Activated T-helper 17 cell treated with anti-CD3 and anti-CD28 coated beads, Interleukin-2, amount 50 U/mL, for 72 hours (primary cell): ENCODE results near the gene LCN1. TPM values are rescaled to one million over a fixed set of nuclear protein-coding genes. Genes with fewer than 3 reads are reported as not detected.

Source experiments
- ATAC-seq: fragments of 150-1000 bp; cut with Tn5 transposase; replicated peaks from 2 replicates; pipeline ENCODE4 v1.10.0; 2021; ENCODE audit warnings: mild to moderate bottlenecking, moderate library complexity
- H3K27ac Mint-ChIP-seq: one replicate; pipeline ENCODE4 v1.8.0; 2022; ENCODE audit warnings: mixed read lengths
- H3K27me3 Mint-ChIP-seq: one replicate; pipeline ENCODE4 v1.8.0; 2022; ENCODE audit warnings: mixed read lengths
- H3K36me3 Mint-ChIP-seq: one replicate; pipeline ENCODE4 v1.8.0; 2022; ENCODE audit warnings: low read depth, mild to moderate bottlenecking, mixed read lengths
- H3K4me1 Mint-ChIP-seq: one replicate; pipeline ENCODE4 v1.8.0; 2022; ENCODE audit warnings: mixed read lengths
- H3K4me3 Mint-ChIP-seq: one replicate; pipeline ENCODE4 v1.8.0; 2022; ENCODE audit warnings: mild to moderate bottlenecking, mixed read lengths
- H3K9me3 Mint-ChIP-seq: one replicate; pipeline ENCODE4 v1.8.0; 2022; ENCODE audit warnings: mixed read lengths
- total RNA-seq, 2 donors: library from RNA; stranded (reverse); gene quantifications; one replicate each; pipeline ENCODE4 v1.2.3, GENCODE V29; 2022

LCN1 gene
- total RNA-seq, 2 donors from 2014 or later = not detected

DNA sequence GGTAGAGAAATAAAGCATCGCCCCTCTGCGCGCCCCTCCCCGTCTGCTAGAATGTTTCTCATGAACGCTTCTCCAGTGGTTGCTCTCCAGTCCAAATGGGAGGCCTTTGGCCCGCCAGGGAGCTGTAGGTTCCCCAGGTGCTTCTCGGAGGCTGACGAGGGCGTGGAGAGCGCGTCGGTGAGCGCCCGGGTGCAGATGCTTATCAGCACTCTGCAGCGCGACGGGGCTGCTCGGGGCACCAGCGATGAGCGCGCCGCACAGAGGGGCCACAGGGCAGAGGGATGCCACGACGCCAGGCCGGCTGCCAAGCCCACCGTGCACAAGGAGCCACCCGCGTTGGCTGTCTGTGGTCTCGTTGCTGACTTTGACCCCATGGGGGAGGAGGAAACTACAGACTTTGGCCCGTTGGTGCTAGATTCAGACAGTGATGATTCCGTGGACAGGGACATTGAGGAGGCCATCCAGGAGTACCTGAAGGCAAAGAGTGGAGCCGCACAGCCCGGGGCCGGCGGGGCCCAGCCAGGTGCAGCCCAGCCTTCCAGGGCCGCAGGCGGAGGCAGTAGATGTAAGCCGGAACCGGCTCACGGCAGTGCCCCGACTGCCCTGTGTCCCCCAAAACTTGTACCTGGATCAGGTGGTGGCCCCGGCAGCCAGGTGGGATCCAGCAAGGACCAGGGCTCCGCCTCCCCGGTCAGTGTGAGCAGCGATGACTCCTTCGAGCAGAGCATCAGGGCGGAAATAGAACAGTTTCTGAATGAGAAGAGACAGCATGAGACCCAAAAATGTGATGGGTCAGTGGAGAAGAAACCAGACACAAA is 36.6 kb upstream of the LCN1 start:
- no peak overlapping the region for H3K27ac Mint-ChIP-seq
- H3K36me3 Mint-ChIP-seq = peaks cover 6% of the 10 kb centered on the region
- H3K9me3 Mint-ChIP-seq = no peaks in the 10 kb centered on the region
- H3K27me3 Mint-ChIP-seq = no peaks in the 10 kb centered on the region
- H3K4me1 Mint-ChIP-seq = no peaks in the 10 kb centered on the region
- ATAC-seq = no peak
- H3K4me3 Mint-ChIP-seq = no peak overlapping the region

DNA sequence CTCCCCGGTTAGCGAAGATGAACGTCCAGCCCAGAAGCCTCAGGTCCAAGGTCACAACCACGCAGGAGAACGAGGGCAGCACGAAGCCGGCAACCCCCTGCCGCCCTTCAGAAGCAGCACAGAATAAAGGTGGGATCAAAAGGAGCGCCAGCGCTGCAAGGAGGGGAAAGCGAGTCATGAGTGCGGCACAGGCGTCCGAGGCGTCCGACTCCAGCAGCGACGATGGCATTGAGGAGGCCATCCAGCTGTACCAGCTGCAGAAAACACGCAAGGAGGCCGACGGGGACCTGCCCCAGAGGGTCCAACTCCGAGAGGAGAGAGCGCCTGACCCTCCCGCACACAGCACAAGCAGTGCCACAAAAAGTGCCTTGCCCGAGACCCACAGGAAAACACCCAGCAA is 35.9 kb upstream of the LCN1 start:
- H3K27ac Mint-ChIP-seq = no peak overlapping the region
- no peaks in the 10 kb centered on the region for H3K4me1 Mint-ChIP-seq
- H3K36me3 Mint-ChIP-seq = peaks cover 6% of the 10 kb centered on the region
- ATAC-seq = no peak
- no peaks in the 10 kb centered on the region for H3K27me3 Mint-ChIP-seq
- no peak overlapping the region for H3K4me3 Mint-ChIP-seq
- no peaks in the 10 kb centered on the region for H3K9me3 Mint-ChIP-seq

DNA sequence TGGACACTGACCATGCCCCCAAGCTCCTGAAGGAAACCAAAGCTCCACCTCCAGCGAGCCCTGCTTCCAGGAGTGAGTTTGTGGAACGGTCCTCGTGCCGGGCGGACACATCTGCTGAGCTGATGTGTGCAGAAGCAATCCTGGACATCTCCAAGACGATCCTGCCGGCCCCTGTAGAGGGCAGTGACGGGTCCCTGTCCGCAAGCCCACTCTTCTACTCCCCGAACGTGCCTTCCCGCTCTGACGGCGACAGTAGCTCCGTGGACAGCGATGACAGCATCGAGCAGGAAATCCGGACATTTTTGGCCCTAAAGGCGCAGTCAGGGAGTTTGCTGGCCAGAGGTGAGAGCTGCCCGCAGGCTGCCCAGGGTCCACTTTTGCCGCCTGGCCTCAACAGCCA is 35.4 kb upstream of the LCN1 start:
- H3K9me3 Mint-ChIP-seq = no peaks in the 10 kb centered on the region
- no peaks in the 10 kb centered on the region for H3K27me3 Mint-ChIP-seq
- no peaks in the 10 kb centered on the region for H3K4me1 Mint-ChIP-seq
- H3K27ac Mint-ChIP-seq = no peak overlapping the region
- ATAC-seq = no peak
- H3K4me3 Mint-ChIP-seq = no peak overlapping the region
- H3K36me3 Mint-ChIP-seq = peaks cover 6% of the 10 kb centered on the region

DNA sequence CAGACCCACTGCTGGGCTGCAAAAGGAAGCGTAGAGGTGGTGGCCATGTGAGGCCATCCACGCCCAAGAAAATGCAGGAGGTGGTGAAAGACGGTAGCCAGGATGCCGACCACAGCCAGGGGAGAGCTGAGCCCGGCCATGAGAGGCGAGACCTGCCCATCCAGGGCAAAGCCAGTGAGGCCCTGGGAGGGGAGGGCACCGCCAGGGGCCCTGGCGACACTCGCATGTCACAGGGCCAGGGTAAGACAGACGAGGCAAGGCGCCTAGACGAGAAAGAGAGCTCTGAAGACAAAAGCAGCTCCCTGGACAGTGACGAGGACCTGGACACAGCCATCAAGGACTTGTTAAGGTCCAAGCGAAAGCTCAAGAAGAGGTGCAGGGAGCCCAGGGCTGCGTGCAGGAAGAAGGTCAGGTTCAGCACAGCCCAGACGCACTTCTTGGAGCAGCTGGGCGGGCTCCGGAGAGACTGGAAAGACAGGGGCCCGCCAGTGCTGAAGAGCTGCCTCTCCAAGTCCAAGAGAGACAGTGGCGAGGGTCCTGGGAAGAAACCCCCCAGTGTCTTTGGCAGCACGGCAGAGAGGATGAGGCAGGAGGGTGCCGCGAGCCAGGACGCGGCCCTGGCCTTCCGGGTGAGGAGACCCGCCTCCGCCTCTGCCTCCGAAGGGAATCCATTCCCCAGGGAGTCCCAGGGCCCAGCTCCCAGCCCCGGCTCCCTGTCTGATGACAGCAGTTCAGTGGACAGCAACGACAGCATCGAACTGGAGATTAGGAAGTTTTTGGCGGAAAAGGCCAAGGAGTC is 34.8 kb upstream of the LCN1 start:
- Mint-ChIP-seq H3K27ac (no peak overlapping the region), H3K4me3 (no peak overlapping the region), H3K36me3 (peaks cover 6% of the 10 kb centered on the region), H3K4me1 (no peaks in the 10 kb centered on the region), H3K27me3 (no peaks in the 10 kb centered on the region), H3K9me3 (no peaks in the 10 kb centered on the region)
- ATAC-seq = no peak

DNA sequence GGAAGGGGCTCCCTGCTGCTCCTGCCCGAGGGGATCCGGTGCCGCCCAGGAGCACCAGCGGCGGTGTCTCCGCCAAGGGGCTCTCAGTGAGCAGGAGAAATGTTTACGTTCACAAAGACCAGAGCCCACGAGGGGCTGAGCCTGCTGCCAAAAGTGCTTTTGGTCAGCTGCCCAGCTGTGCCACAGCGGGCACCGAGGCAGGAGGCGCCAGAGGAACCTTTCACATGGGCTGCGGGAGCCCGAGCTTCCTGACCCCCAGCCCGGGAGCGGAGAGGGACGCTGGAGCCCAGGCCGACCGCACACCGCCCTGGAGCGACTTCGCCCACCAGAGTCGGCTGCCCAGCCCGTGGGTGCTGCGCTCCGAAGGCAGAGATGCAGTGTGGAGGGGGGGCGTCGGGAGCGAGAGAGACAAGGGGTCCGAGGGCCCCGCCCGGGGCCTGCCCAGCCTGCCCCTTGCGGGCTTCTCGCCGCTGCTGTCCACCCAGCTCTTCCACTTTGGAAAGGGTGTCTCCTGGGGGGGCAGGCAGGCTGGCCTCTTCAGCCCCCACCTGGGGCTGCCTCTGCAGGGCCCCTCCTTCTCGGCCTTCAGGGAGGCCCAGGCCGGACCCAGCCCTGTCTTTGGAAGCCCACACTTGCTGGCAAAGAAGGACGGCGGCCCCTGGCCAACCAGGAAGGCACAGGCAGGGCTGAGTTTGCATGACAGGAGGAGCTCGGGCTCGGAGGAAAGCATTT is 33.8 kb upstream of the LCN1 start:
- Mint-ChIP-seq H3K27me3 (no peaks in the 10 kb centered on the region), H3K36me3 (peaks cover 6% of the 10 kb centered on the region), H3K9me3 (no peaks in the 10 kb centered on the region), H3K27ac (no peak overlapping the region), H3K4me3 (no peak overlapping the region), H3K4me1 (no peaks in the 10 kb centered on the region)
- no peak for ATAC-seq

DNA sequence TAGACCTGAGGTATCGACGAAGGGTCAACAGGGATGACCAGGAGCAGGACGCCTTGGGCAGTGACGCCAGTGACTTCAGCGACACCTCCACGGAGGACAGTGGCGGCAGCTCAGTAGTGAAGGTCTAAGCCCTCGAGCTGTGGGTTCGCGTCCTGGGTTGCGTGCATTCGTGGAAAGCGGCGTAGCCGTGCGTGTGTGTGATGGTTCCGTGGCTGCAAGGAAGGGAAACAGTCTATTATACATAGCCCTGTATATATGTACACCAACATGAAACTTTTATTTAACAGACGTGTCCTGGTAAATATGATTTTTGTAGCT is 33.3 kb upstream of the LCN1 start:
- Mint-ChIP-seq H3K4me1 (no peaks in the 10 kb centered on the region), H3K27me3 (no peaks in the 10 kb centered on the region), H3K36me3 (peaks cover 6% of the 10 kb centered on the region), H3K9me3 (no peaks in the 10 kb centered on the region), H3K4me3 (no peak overlapping the region), H3K27ac (no peak overlapping the region)
- no peak for ATAC-seq

DNA sequence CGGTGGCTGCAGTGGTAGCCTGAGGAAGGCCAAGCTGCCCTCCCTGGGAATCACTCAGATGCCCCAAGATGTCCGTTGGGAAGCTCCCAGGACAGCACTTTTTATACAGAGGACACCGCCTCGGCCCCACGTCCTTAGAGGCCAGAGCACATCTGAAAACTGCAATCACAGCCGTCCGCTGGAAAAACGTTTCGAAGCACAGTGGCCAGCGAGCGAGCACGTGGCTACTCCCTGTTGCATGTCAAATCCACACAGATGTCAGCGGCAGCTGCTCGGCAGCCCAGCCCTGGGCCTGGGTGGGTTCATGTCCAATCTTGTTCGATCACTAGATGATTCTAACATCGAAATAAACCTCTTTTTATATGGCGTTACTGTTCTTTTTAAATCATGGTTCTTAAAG is 32.7 kb upstream of the LCN1 start:
- H3K27me3 Mint-ChIP-seq = no peaks in the 10 kb centered on the region
- no peak for ATAC-seq
- no peaks in the 10 kb centered on the region for H3K4me1 Mint-ChIP-seq
- H3K4me3 Mint-ChIP-seq = no peak overlapping the region
- no peaks in the 10 kb centered on the region for H3K9me3 Mint-ChIP-seq
- H3K36me3 Mint-ChIP-seq = peaks cover 6% of the 10 kb centered on the region
- no peak overlapping the region for H3K27ac Mint-ChIP-seq

DNA sequence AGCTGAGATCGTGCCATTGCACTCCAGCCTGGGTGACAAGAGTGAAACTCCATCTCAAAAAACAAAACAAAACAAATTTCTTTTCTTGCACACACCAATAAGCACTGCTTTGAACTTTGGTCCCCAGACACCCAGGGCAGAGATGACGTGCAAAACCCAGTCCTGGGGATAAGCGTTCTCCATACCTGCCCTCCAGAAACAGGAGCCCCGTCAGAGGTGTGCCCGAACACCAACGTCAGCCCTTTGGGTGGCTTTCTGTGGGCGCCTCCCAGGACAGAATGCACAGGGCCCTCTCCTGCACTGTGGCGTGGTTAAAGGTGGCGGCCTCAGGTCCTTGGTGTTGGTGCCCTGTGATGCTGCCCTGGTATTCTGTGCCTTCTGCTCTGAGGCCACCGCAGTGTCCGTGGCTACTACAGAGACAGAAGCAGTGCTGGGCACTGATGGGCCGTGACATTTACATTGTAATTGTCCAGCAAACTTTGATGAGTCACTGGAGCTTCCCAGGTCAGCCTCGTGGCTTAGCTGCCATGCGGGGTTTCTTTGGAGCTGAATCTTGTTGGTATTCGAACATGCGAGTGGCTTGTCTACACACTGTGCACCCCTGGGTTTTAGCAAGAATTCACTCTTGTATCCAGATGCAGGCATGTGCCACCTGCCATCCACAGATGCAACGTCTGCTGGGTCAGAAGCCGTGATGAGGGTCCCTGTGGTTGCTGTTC is 31.9 kb upstream of the LCN1 start:
- Mint-ChIP-seq H3K4me1 (no peaks in the 10 kb centered on the region), H3K27me3 (no peaks in the 10 kb centered on the region), H3K27ac (no peak overlapping the region), H3K36me3 (peaks cover 6% of the 10 kb centered on the region), H3K9me3 (no peaks in the 10 kb centered on the region), H3K4me3 (no peak overlapping the region)
- ATAC-seq = no peak

DNA sequence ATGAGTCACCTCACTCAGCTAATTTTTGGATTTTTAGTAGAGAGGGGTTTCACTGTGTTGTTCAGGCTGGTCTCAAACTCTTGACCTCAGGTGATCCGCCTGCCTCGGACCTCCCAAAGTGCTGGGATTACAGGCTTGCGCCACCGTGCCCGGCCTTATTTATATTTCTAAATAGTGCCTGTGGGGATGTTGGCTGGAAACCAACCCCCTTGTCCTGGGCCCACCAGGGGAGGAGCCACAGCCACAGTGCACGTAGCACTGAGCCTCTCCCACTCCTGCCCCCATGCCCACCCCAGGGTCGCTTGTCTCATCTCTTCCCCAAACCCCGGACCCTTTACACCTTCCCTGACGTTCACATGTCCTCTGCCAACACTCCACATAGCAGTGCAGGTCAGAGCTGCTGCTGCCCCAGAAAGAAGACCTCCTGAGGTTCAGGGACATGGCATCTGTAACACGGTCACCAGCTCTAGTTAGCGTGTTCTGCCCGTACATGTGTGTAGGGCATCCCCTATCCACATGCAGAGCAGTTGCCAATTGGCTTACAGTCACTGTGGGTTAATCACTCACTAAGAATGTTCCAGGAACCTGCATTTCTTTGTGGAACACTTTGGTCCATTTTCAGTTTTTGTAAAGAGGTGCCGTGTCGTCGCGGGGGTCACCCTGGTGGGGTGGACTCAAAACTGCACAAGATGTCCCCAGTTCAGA is 30.9 kb upstream of the LCN1 start:
- no peak overlapping the region for H3K27ac Mint-ChIP-seq
- H3K4me3 Mint-ChIP-seq = no peak overlapping the region
- H3K9me3 Mint-ChIP-seq = no peaks in the 10 kb centered on the region
- no peak for ATAC-seq
- H3K36me3 Mint-ChIP-seq = peaks cover 2% of the 10 kb centered on the region
- H3K4me1 Mint-ChIP-seq = no peaks in the 10 kb centered on the region
- H3K27me3 Mint-ChIP-seq = peaks cover 5% of the 10 kb centered on the region

DNA sequence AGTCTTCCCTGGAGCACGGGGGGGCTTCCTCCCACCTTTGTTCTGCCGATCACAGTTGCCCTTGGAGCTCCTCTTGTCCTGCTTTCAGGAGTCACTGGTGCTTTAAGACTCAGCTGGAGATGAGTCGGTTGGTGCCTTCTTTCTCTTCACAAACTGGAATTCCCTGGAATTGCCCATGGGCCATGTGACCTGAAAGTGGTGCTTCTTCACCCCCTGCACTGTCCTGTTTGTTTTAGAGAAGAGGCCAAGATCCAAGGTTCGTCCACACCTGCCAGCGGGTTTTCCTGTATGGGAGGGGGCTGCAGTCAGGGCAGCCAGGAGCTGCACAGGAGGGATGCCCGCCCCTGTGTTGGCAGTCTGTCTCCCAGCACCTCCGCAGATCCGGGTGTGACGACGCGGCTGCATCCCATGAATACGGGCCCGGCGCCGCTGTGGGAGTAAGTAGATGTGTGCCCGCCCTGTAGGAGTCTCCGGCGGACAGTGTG is 30.2 kb upstream of the LCN1 start:
- Mint-ChIP-seq H3K27me3 (peaks cover 5% of the 10 kb centered on the region), H3K36me3 (no peaks in the 10 kb centered on the region), H3K4me3 (no peak overlapping the region), H3K4me1 (no peaks in the 10 kb centered on the region), H3K27ac (no peak overlapping the region), H3K9me3 (no peaks in the 10 kb centered on the region)
- ATAC-seq = no peak

DNA sequence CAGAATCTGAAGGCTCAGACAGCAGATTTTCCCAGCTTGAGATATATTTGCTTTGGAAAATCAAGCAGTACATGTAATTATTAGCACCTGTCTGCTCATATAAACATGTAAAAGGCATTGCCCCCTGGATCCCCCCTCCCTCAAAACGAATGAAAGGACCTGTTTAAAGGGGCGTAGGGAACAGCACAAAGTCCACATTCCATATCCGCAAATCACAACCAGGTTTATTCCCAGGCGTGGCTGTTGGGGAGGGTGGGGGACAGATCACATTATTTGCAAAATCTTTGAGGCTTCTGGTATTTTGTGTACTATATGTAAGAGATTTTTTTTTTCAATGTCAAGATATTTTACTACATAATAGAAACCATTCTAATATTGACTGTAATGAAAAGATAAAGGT is 29.5 kb upstream of the LCN1 start:
- H3K4me1 Mint-ChIP-seq = no peaks in the 10 kb centered on the region
- no peak for ATAC-seq
- no peak overlapping the region for H3K27ac Mint-ChIP-seq
- no peak overlapping the region for H3K4me3 Mint-ChIP-seq
- no peaks in the 10 kb centered on the region for H3K9me3 Mint-ChIP-seq
- peaks cover 5% of the 10 kb centered on the region for H3K27me3 Mint-ChIP-seq
- no peaks in the 10 kb centered on the region for H3K36me3 Mint-ChIP-seq

DNA sequence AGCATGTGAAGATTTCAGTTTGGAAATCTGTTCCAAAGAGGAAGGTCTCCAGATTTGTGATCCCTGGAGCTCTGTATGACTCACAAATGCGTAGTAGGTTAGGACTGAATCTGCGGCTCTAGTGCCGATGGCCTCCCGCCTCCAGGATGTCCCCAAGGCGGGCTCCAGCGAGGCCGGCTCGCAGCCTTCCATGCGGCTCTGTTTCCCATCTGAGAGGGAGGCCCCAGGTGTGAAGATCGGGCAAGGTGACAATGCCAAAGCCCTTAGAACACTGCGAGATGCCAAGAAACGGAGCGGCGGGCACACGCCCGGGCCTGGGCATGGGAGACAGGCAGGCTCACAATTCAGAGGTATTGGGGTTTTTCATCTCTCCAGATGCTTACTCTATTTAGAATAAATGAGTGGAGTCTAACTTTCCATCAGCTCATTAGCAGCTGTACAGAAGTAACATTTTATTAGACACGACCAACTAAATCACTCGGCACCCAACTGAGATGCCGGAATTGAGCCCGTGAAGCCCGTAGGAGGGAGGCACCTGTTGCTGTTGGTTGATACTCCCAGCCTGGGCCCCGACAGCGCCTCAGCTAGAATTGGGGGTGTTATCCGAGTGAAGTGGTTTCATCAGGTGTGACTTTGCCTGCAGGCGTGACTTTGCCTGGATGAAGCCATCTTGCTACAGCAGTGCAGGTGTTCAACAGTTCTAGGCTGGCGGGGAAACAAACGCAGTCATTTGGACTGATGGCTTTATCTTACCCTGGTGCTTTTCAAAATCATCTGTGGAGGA is 28.2 kb upstream of the LCN1 start:
- no peak for ATAC-seq
- no peak overlapping the region for H3K4me3 Mint-ChIP-seq
- no peak overlapping the region for H3K27ac Mint-ChIP-seq
- H3K36me3 Mint-ChIP-seq = no peaks in the 10 kb centered on the region
- no peaks in the 10 kb centered on the region for H3K4me1 Mint-ChIP-seq
- H3K27me3 Mint-ChIP-seq = peaks cover 5% of the 10 kb centered on the region
- no peaks in the 10 kb centered on the region for H3K9me3 Mint-ChIP-seq

DNA sequence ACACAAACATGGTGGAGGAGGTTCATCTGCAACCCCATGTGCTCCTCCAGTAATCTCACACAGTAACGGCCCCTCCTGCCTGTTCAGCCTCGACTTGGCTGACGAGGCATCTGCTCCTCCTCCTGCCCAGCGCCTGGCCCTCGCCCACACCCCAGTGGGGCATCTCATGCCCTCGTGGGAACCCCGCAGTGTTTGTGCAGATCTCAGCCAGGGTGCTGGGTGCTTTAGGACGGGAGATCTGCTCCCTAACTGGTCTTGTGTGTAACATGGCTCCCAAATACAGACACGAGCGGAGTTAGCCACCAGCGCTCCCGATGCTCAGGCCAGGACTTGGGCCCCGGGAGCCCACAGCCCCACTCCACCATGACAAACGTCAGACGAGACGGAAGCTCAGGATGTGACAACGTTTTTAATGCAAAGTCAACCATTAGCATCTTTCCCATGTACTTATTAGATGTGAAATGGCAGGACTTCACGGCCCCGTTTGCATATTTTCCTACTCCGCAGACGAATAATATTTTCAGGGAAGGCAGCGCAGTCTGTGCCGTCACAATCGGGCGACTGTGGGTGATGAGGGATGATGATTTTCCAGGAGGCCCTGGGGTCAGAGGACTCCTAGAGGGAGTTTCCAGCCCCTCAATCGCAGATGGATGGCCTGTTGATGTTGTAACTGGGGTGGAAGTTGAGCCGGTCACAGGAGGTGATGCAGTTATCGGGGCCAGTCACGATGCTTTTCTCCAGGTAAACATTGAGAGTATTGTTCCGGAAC is 26.3 kb upstream of the LCN1 start:
- Mint-ChIP-seq H3K4me3 (no peak overlapping the region), H3K27me3 (peaks cover 5% of the 10 kb centered on the region), H3K27ac (no peak overlapping the region), H3K9me3 (no peaks in the 10 kb centered on the region), H3K4me1 (no peaks in the 10 kb centered on the region), H3K36me3 (no peaks in the 10 kb centered on the region)
- no peak for ATAC-seq
